Loucy (cell line): Measurements from ENCODE around the gene CEP76.

Experiments used
- H2AFZ ChIP-seq: fragments of 200-600 bp; sonication (generic); 2 replicates; pipeline ENCODE4 v1.6.0; 2016; ENCODE audit warnings: antibody characterized with exemption, mild to moderate bottlenecking, low read length, moderate library complexity
- H3F3A ChIP-seq: fragments of 200-600 bp; 2 replicates; pipeline ENCODE4 v1.6.0; 2016; ENCODE audit warnings: antibody characterized with exemption, low read depth, mild to moderate bottlenecking
- H3K27me3 ChIP-seq: fragments of 200-600 bp; sonication (generic); 2 replicates; pipeline ENCODE4 v1.6.1; 2014; ENCODE audit warnings: low read length, mild to moderate bottlenecking; ENCODE audit not compliant: insufficient read depth, poor library complexity, severe bottlenecking
- H3K36me3 ChIP-seq: fragments of 200-600 bp; sonication (generic); 2 replicates; pipeline ENCODE4 v1.6.1; 2016; ENCODE audit warnings: low read length; ENCODE audit not compliant: insufficient read depth
- H3K4me1 ChIP-seq: fragments of 200-600 bp; sonication (generic); 2 replicates; pipeline ENCODE4 v1.5.1; 2014; ENCODE audit warnings: low read length, mild to moderate bottlenecking; ENCODE audit not compliant: insufficient read depth, poor library complexity, severe bottlenecking
- H3K4me2 ChIP-seq: fragments of 200-600 bp; sonication (generic); 2 replicates; pipeline ENCODE4 v1.6.0; 2014; ENCODE audit warnings: antibody characterized with exemption, low read length, low read depth, mild to moderate bottlenecking; ENCODE audit not compliant: poor library complexity, severe bottlenecking
- H3K4me3 ChIP-seq: fragments of 200-600 bp; sonication (generic); 2 replicates; pipeline ENCODE4 v1.5.1; 2014; ENCODE audit warnings: low read length, mild to moderate bottlenecking, mixed read lengths; ENCODE audit not compliant: poor library complexity, severe bottlenecking
- H3K79me2 ChIP-seq: fragments of 200-600 bp; sonication (generic); 2 replicates; pipeline ENCODE4 v1.6.1; 2014; ENCODE audit warnings: low read length; ENCODE audit not compliant: insufficient read depth
- H3K9ac ChIP-seq: fragments of 200-600 bp; sonication (generic); 2 replicates; pipeline ENCODE4 v1.6.0; 2014; ENCODE audit warnings: mild to moderate bottlenecking, low read depth, low read length, moderate library complexity; ENCODE audit not compliant: poor library complexity, severe bottlenecking
- H3K9me2 ChIP-seq: fragments of 200-600 bp; sonication (generic); replicated peaks from 2 replicates; pipeline ENCODE4 v1.6.1; 2016; ENCODE audit warnings: low read depth, low read length, mixed read lengths
- H3K9me3 ChIP-seq: fragments of 200-600 bp; sonication (generic); 2 replicates; pipeline ENCODE4 v1.6.1; 2014; ENCODE audit warnings: mild to moderate bottlenecking, antibody characterized with exemption, low read length, low read depth; ENCODE audit not compliant: insufficient read depth
- H4K20me1 ChIP-seq: fragments of 200-600 bp; sonication (generic); 2 replicates; pipeline ENCODE4 v1.6.0; 2014; ENCODE audit warnings: antibody characterized with exemption, low read length, mild to moderate bottlenecking; ENCODE audit not compliant: insufficient read depth, poor library complexity, severe bottlenecking
- CTCF ChIP-seq: fragments of 200-600 bp; sonication (generic); conservative IDR thresholded peaks from 2 replicates; pipeline ENCODE4 v1.5.1; 2014; ENCODE audit warnings: mild to moderate bottlenecking, antibody characterized with exemption, low read length
- EZH2phosphoT487 ChIP-seq: fragments of 200-600 bp; IDR thresholded peaks from 2 replicates; pipeline ENCODE4 v1.6.1; 2018; ENCODE audit warnings: antibody characterized with exemption, mild to moderate bottlenecking, moderate library complexity, borderline replicate concordance

CEP76 gene

GRCh38 chr18:12625241-12625640 is 77.3 kb downstream of the CEP76 start:
- Histone ChIP-seq H2AFZ (no peak overlapping the region), H3K4me2 (no peak overlapping the region), H3K9me3 (no peaks in the 10 kb centered on the region), H4K20me1 (no peaks in the 10 kb centered on the region), H3F3A (no peaks in the 10 kb centered on the region), H3K9me2 (no peaks in the 10 kb centered on the region), H3K27me3 (no peaks in the 10 kb centered on the region), H3K79me2 (no peaks in the 10 kb centered on the region), H3K9ac (no peak overlapping the region), H3K4me3 (no peak overlapping the region), H3K36me3 (no peaks in the 10 kb centered on the region), H3K4me1 (no peaks in the 10 kb centered on the region)
- TF ChIP-seq EZH2phosphoT487 (no peak), CTCF (no peak)
